Right lobe of liver (tissue), 6 donors: ENCODE data around the gene GRIK1. TPM values are rescaled to one million over a fixed set of nuclear protein-coding genes. Genes with fewer than 3 reads are reported as not detected.

Experiments
- ATAC-seq, 4 donors: fragments of 200-7000 bp; cut with Tn5 transposase; one replicate each; pipeline ENCODE4 v1.9.1; 2020; ENCODE audit warnings: mild to moderate bottlenecking in 4 of 4, moderate library complexity in 4 of 4
- DNase-seq, 3 donors: peaks; one replicate each; pipeline ENCODE4 v3.0.0-alpha.2; 2020
- H3K27ac ChIP-seq, 3 donors: fragments of 200-600 bp; one replicate each; pipeline ENCODE4 v1.8.0; 2022
- H3K27me3 ChIP-seq, 2 donors: fragments of 200-600 bp; one replicate each; pipeline ENCODE4 v1.8.0; 2022
- H3K36me3 ChIP-seq, 4 donors: fragments of 200-600 bp; sonication (generic) in 1 of 4; one replicate each; pipeline versions ENCODE4 v1.5.1 to v1.8.0; 2017 to 2022; ENCODE audit warnings: control low read depth in 1 of 4
- H3K4me1 ChIP-seq, 4 donors: fragments of 200-600 bp; sonication (generic) in 1 of 4; one replicate each; pipeline versions ENCODE4 v1.5.1 to v1.8.0; 2017 to 2022; ENCODE audit warnings: control low read depth in 1 of 4
- H3K4me3 ChIP-seq, 3 donors: fragments of 200-600 bp; one replicate each; pipeline ENCODE4 v1.8.0; 2022
- H3K9me3 ChIP-seq, 4 donors: fragments of 200-600 bp; sonication (generic) in 1 of 4; one replicate each; pipeline versions ENCODE4 v1.5.1 to v1.8.0; 2017 to 2022; ENCODE audit warnings: control low read depth in 1 of 4
- CTCF ChIP-seq, 4 donors: fragments of 200-600 bp in 3 of 4; fragments of 450-650 bp in 1 of 4; IDR thresholded peaks; one replicate each; pipeline versions ENCODE4 v1.5.1 to v1.8.0; 2016 to 2022; ENCODE audit warnings: antibody characterized with exemption in 4 of 4, mild to moderate bottlenecking in 2 of 4
- POLR2A ChIP-seq: fragments of 450-650 bp; IDR thresholded peaks from one replicate; pipeline ENCODE4 v1.6.1; 2017; ENCODE audit warnings: antibody characterized with exemption, mild to moderate bottlenecking
- WGBS: methylation state at CpG from one replicate; pipeline ENCODE4 v1.1.6; 2018; ENCODE audit warnings: low coverage, low lambda C conversion rate; ENCODE audit not compliant: insufficient coverage; ENCODE audit errors: missing lambda C conversion rate; 5-methylcytosine and 5-hydroxymethylcytosine counted together
- intact Hi-C, 2 donors: fragments of 100-400 bp; cut with DNase I; formaldehyde crosslinking; loops; one replicate each; pipeline versions ENCODE4 v1.11.2 to v1.14.1; 2022
- total RNA-seq, 6 experiments: library from RNA; depleted of rRNA in 2 of 6; stranded (reverse); fragments of >200 nt in 2 of 6; fragmentation: NEBNext Ultra II Directional in 3 of 6; extraction: Animal tissue kit (Norgen Biotek cat#: 25700) in 3 of 6; gene quantifications; one replicate each; pipeline versions ENCODE4 v1.1.0 to v1.2.4, GENCODE V29; 2016 to 2023
- donor health status: DM: no; HTN: yes; CAD: no.
- donor health status: DM: no; HTN: no; CAD: no.
- donor health status: DM: no; HTN: no; CAD: no.
- donor health status: DM: no; HTN: yes; CAD: no.
- donor health status: DM: no; HTN: yes; CAD: no.

The GRIK1 gene
- total RNA-seq, 6 experiments from 2014 or later: not detected

- H3K9me3 ChIP-seq: no peaks in the 10 kb centered on the region
- no peaks in the 10 kb centered on the region for H3K36me3 ChIP-seq
- no peak overlapping the region for H3K27ac ChIP-seq
- intact Hi-C loops: no loop called here
- no peak overlapping the region for H3K4me3 ChIP-seq
- DNase-seq (no peak), ATAC-seq (no peak)
- no peaks in the 10 kb centered on the region for H3K27me3 ChIP-seq
- WGBS: 67% methylated on average over 1 of the region's 1 CpG
- H3K4me1 ChIP-seq: no peaks in the 10 kb centered on the region
- TF ChIP-seq POLR2A (no peak), CTCF (IDR thresholded peaks at IDR 0.05) (no peak)
Measured at GRCh38 chr21:29501451-29501850, 438.3 kb downstream of the GRIK1 start.

GRCh38 chr21:29499734-29500343 lies 440.0 kb downstream of the GRIK1 start:
- no peak overlapping the region for H3K4me3 ChIP-seq
- TF ChIP-seq CTCF (IDR thresholded peaks at IDR 0.05): peak; percentile 40 to 58 (median 44)
- no peak for TF ChIP-seq POLR2A
- no peak for DNase-seq
- H3K27ac ChIP-seq: no peak overlapping the region
- no peaks in the 10 kb centered on the region for H3K27me3 ChIP-seq
- no peaks in the 10 kb centered on the region for H3K36me3 ChIP-seq
- H3K9me3 ChIP-seq: no peaks in the 10 kb centered on the region
- intact Hi-C loops: no loop called here
- peak; percentile 39 to 62 (median 56) for ATAC-seq
- no peaks in the 10 kb centered on the region for H3K4me1 ChIP-seq
- WGBS: 84% methylated on average over 7 of the region's 10 CpGs

GRCh38 chr21:29499229-29499628 lies 440.6 kb downstream of the GRIK1 start:
- TF ChIP-seq POLR2A (no peak), CTCF (IDR thresholded peaks at IDR 0.05) (no peak)
- H3K27me3 ChIP-seq: no peaks in the 10 kb centered on the region
- no peaks in the 10 kb centered on the region for H3K4me1 ChIP-seq
- ATAC-seq (no peak), DNase-seq (no peak)
- H3K4me3 ChIP-seq: no peak overlapping the region
- H3K36me3 ChIP-seq: no peaks in the 10 kb centered on the region
- H3K27ac ChIP-seq: no peak overlapping the region
- intact Hi-C loops: no loop called here
- 90% methylated on average over 4 of the region's 4 CpGs for WGBS
- H3K9me3 ChIP-seq: no peaks in the 10 kb centered on the region

GRCh38 chr21:29496337-29496736 lies 443.5 kb downstream of the GRIK1 start:
- H3K27ac ChIP-seq: no peak overlapping the region
- no peaks in the 10 kb centered on the region for H3K27me3 ChIP-seq
- ATAC-seq (no peak), DNase-seq (no peak)
- no peak overlapping the region for H3K4me3 ChIP-seq
- intact Hi-C loops: no loop called here
- 8% methylated on average over 1 of the region's 1 CpG for WGBS
- no peaks in the 10 kb centered on the region for H3K36me3 ChIP-seq
- TF ChIP-seq POLR2A (no peak), CTCF (IDR thresholded peaks at IDR 0.05) (no peak)
- H3K9me3 ChIP-seq: no peaks in the 10 kb centered on the region
- H3K4me1 ChIP-seq: no peaks in the 10 kb centered on the region

GRCh38 chr21:29490016-29490415 lies 449.8 kb downstream of the GRIK1 start:
- TF ChIP-seq CTCF (IDR thresholded peaks at IDR 0.05) (no peak), POLR2A (no peak)
- ATAC-seq (no peak), DNase-seq (no peak)
- Histone ChIP-seq H3K4me3 (no peak overlapping the region), H3K4me1 (no peaks in the 10 kb centered on the region), H3K27me3 (no peaks in the 10 kb centered on the region), H3K27ac (no peak overlapping the region), H3K36me3 (no peaks in the 10 kb centered on the region), H3K9me3 (no peaks in the 10 kb centered on the region)
- intact Hi-C loops: no loop called here
- 96% methylated on average over 3 of the region's 3 CpGs for WGBS
